NCI-H774 (cell line): ENCODE results near the gene CENPB.

Source experiments
- DNase-seq: peaks from one replicate; lab custom pipeline; 2025; lab: John Stamatoyannopoulos, UW

The CENPB gene

GRCh38 chr20:3748073-3748472 is 38.5 kb downstream of the CENPB start:
- DNase-seq = no peak

GRCh38 chr20:3747471-3747870 is 39.1 kb downstream of the CENPB start:
- no peak for DNase-seq

GRCh38 chr20:3745686-3746173 is 40.8 kb downstream of the CENPB start:
- DNase-seq = no peak

GRCh38 chr20:3744806-3745685 is 41.5 kb downstream of the CENPB start:
- peak; percentile 65 for DNase-seq

- DNase-seq = no peak
Measured at GRCh38 chr20:3744037-3744436, 42.5 kb downstream of the CENPB start.

GRCh38 chr20:3743251-3743650 is 43.3 kb downstream of the CENPB start:
- no peak for DNase-seq

- no peak for DNase-seq
Measured at GRCh38 chr20:3741836-3742458, 44.6 kb downstream of the CENPB start.

- no peak for DNase-seq
Measured at GRCh38 chr20:3740615-3741301, 45.8 kb downstream of the CENPB start.

GRCh38 chr20:3739926-3740451 is 46.6 kb downstream of the CENPB start:
- DNase-seq = no peak

- no peak for DNase-seq
Measured at GRCh38 chr20:3739054-3739925, 47.2 kb downstream of the CENPB start.

- no peak for DNase-seq
Measured at GRCh38 chr20:3738111-3739053, 48.2 kb downstream of the CENPB start.

- no peak for DNase-seq
Measured at GRCh38 chr20:3735768-3736167, 50.8 kb downstream of the CENPB start.

- DNase-seq = no peak
Measured at GRCh38 chr20:3734111-3734843, 52.3 kb downstream of the CENPB start.
